Activated naive CD4-positive, alpha-beta T cell treated with anti-CD3 and anti-CD28 coated beads, Interleukin-2, amount 50 U/mL, for 72 hours (primary cell): Measurements from ENCODE around the gene SIM1. TPM values are rescaled to one million over a fixed set of nuclear protein-coding genes. Genes with fewer than 3 reads are reported as not detected.

Source experiments
- ATAC-seq, 2 donors: fragments of 150-1000 bp; cut with Tn5 transposase; 2 replicates each; pipeline ENCODE4 v1.10.0; 2021; ENCODE audit warnings: mild to moderate bottlenecking in 2 of 2, moderate library complexity in 2 of 2
- DNase-seq, 2 donors: peaks; one replicate each; pipeline ENCODE4 v3.0.0; 2021 to 2022; ENCODE audit warnings: low spot score in 2 of 2
- H3K27ac Mint-ChIP-seq, 2 donors: one replicate each; pipeline ENCODE4 v1.8.0; 2022; ENCODE audit warnings: mild to moderate bottlenecking in 2 of 2, mixed read lengths in 2 of 2
- H3K36me3 Mint-ChIP-seq, 2 donors: one replicate each; pipeline ENCODE4 v1.8.0; 2022; ENCODE audit warnings: mixed read lengths in 2 of 2
- H3K9me3 Mint-ChIP-seq, 2 donors: one replicate each; pipeline ENCODE4 v1.8.0; 2022; ENCODE audit warnings: mixed read lengths in 2 of 2
- total RNA-seq, 2 donors: library from RNA; stranded (reverse); gene quantifications; one replicate each; pipeline ENCODE4 v1.2.3, GENCODE V29; 2022

Gene SIM1
- total RNA-seq, 2 donors from 2014 or later: not detected

- ATAC-seq: no peak
- H3K27ac Mint-ChIP-seq: no peak overlapping the region
- no peaks in the 10 kb centered on the region for H3K36me3 Mint-ChIP-seq
- DNase-seq: no peak
- peaks cover 0 to 4% of the 10 kb centered on the region in 2 donors for H3K9me3 Mint-ChIP-seq
These were observed 44.0 kb downstream of the SIM1 start for GRCh38 chr6:100420711-100421110.

DNA sequence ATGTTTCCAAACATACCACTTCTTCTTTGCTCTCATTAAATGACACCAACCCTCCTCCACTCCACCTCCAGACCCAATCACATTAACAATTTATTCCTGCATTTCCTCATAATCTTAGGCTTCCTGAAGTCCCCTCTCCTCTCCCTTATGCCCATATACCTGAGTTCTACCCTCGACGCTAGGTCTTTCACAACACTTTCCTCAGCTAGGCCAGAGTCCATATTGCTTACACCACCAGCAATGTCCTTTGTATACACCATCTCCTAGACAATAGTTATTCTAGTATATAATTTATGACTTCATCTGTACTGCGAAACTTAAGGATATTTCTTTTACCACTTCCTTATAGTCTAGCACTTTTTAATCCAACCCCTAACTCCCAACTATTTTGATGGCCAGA lies 47.7 kb downstream of the SIM1 start:
- H3K36me3 Mint-ChIP-seq: no peaks in the 10 kb centered on the region
- no peak for ATAC-seq
- H3K27ac Mint-ChIP-seq: no peak overlapping the region
- no peak for DNase-seq
- peaks cover 0 to 8% of the 10 kb centered on the region in 2 donors for H3K9me3 Mint-ChIP-seq

GRCh38 chr6:100415768-100416167 lies 49.0 kb downstream of the SIM1 start:
- ATAC-seq (no peak), DNase-seq (no peak)
- Mint-ChIP-seq H3K27ac (no peak overlapping the region), H3K36me3 (no peaks in the 10 kb centered on the region), H3K9me3 (peaks cover 0 to 8% of the 10 kb centered on the region in 2 donors)

DNA sequence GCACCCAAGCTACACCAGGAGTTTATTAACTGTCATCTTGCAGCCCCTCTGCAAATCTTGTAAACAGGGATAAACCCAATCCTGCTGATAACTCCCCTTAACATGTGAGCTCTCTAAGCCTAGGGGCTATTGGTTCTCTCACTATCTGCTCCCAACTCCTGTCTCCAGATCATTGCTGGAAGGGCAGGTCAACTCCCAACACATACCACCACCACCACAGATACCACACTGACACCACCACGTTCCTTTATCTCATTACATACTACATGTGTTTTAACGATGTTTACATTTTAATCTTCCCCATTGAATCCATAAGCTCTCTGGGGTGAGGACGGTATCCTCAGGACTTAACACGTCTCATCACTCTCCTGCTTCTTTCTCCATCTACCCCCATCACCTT lies 51.8 kb downstream of the SIM1 start:
- ATAC-seq (no peak), DNase-seq (no peak)
- Mint-ChIP-seq H3K36me3 (no peaks in the 10 kb centered on the region), H3K9me3 (peaks cover 0 to 4% of the 10 kb centered on the region in 2 donors), H3K27ac (no peak overlapping the region)

- H3K9me3 Mint-ChIP-seq: peaks cover 0 to 3% of the 10 kb centered on the region in 2 donors
- no peak overlapping the region for H3K27ac Mint-ChIP-seq
- no peaks in the 10 kb centered on the region for H3K36me3 Mint-ChIP-seq
- ATAC-seq (no peak), DNase-seq (no peak)
These were observed 60.7 kb downstream of the SIM1 start for GRCh38 chr6:100404051-100404450.

- no peak for ATAC-seq
- H3K9me3 Mint-ChIP-seq: peaks cover 0 to 4% of the 10 kb centered on the region in 2 donors
- H3K36me3 Mint-ChIP-seq: no peaks in the 10 kb centered on the region
- H3K27ac Mint-ChIP-seq: no peak overlapping the region
- DNase-seq: no peak
These were observed 71.2 kb downstream of the SIM1 start for GRCh38 chr6:100393493-100393892.

- no peak for DNase-seq
- Mint-ChIP-seq H3K9me3 (peaks cover 0 to 4% of the 10 kb centered on the region in 2 donors), H3K36me3 (no peaks in the 10 kb centered on the region), H3K27ac (no peak overlapping the region)
- ATAC-seq: no peak
These were observed 72.3 kb downstream of the SIM1 start for GRCh38 chr6:100392423-100392822.

- Mint-ChIP-seq H3K9me3 (peaks cover 0 to 4% of the 10 kb centered on the region in 2 donors), H3K36me3 (no peaks in the 10 kb centered on the region), H3K27ac (no peak overlapping the region)
- DNase-seq (no peak), ATAC-seq (no peak)
These were observed 75.7 kb downstream of the SIM1 start for GRCh38 chr6:100388868-100389519.

DNA sequence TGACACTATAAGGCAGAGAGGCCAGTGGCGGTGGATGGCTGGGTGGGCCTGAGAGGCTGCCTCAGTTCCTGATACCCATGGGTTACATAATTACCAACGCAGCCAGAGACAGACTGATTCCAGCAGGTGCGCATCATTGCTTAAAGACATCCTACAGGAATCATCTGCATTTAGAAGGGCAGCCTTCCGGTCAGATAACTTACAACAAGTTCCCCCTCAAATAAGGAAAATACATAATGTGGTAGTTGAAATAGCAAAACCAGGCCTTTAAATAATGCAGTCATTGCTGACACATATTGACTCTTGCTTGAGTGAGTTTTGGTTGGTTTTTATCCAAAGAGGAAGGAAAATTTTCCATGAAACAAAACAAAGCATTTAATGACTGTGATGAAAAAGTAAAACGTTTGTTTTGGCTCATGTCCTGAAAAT lies 81.9 kb downstream of the SIM1 start:
- Mint-ChIP-seq H3K36me3 (no peaks in the 10 kb centered on the region), H3K9me3 (no peaks in the 10 kb centered on the region), H3K27ac (no peak overlapping the region)
- DNase-seq (no peak), ATAC-seq (no peak)

DNA sequence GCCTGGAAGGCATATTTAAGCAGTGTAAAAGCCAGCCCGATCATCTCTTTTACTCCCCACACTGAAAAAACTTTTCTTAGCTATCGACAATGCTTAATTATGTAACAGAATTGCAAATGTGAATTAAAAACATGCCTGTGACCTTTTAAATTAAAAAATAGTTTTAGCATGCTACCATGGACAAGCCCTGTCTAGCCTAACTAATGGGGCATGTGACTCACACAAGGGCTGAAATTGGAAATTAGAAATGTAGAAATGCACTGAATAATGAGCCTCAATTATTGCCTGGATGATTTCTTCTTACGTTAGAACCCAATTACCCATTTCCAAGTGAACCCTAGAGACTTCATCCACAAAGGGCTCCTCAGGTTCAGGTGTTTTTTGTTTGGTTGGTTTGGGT lies 82.7 kb downstream of the SIM1 start:
- Mint-ChIP-seq H3K9me3 (no peaks in the 10 kb centered on the region), H3K27ac (no peak overlapping the region), H3K36me3 (no peaks in the 10 kb centered on the region)
- no peak for DNase-seq
- ATAC-seq: no peak

DNA sequence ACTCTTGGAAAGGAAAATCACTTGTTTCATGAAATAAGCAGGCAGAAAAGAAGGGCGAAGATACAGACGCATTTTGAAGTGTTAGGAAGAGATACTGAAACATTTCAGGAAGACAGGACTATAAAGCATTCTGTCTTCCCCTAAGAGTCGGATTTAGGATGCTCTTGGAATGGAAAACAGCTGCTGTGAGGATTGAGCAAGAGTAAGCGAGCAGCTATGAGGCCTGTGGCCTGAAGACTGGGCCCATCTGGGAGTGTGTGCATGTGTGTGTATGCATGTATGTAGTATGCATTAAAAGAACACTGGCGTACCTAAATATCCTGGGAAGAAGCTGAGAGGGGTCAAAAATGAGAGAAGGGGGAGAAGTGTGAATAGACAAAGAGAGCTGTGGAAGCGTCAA lies 83.6 kb downstream of the SIM1 start:
- ATAC-seq: no peak
- H3K36me3 Mint-ChIP-seq: no peaks in the 10 kb centered on the region
- H3K9me3 Mint-ChIP-seq: no peaks in the 10 kb centered on the region

GRCh38 chr6:100379386-100379785 lies 85.3 kb downstream of the SIM1 start:
- H3K9me3 Mint-ChIP-seq: no peaks in the 10 kb centered on the region
- no peak for DNase-seq
- no peaks in the 10 kb centered on the region for H3K36me3 Mint-ChIP-seq
- no peak for ATAC-seq
- H3K27ac Mint-ChIP-seq: no peak overlapping the region

More for the DNA sequence above, 83.6 kb downstream of the SIM1 start:
- H3K27ac Mint-ChIP-seq: no peak overlapping the region
- no peak for DNase-seq

DNA sequence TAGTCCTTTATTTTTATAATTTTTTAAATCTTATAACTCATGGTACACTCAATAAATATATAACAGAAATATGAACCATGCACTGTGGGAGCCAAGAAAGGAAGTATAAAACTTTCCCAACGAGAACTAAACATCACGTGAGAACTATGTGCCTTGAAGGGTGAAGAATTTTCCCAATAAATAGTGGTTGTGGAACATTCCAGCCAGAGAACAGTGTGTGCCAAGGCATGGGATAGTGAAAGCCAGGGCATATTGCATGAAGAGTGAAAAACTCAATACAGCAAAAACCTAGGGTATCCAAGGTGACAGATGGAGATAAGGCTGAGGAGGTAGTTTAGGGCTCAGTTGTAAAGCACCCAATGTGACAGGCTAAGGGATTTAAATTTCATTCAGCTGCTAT lies 86.1 kb downstream of the SIM1 start:
- Mint-ChIP-seq H3K9me3 (no peaks in the 10 kb centered on the region), H3K27ac (no peak overlapping the region), H3K36me3 (no peaks in the 10 kb centered on the region)
- no peak for DNase-seq
- no peak for ATAC-seq

- Mint-ChIP-seq H3K27ac (no peak overlapping the region), H3K36me3 (no peaks in the 10 kb centered on the region), H3K9me3 (no peaks in the 10 kb centered on the region)
- DNase-seq: no peak
- no peak for ATAC-seq
These were observed 88.6 kb downstream of the SIM1 start for GRCh38 chr6:100376103-100376502.

GRCh38 chr6:100372326-100373091 lies 92.2 kb downstream of the SIM1 start:
- no peaks in the 10 kb centered on the region for H3K9me3 Mint-ChIP-seq
- no peak for ATAC-seq
- no peak for DNase-seq
- H3K36me3 Mint-ChIP-seq: no peaks in the 10 kb centered on the region
- no peak overlapping the region for H3K27ac Mint-ChIP-seq

DNA sequence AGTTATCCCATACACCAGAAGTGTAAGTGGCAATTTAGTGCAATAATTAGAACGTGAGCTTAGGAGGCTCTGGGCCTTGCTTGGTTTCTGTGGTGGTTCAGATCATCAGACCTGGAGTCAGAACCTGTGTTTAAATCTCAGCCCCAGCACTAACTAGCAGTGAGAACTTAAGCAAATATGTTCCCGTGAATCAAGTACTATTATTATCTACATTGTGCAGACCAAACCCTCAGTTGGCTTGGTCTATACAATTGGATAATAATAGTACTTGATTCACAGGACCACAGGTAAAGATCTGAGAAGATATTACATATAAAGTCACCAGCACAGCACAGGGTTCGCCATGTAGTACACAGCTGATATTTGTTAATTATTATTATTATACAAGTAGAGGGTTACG lies 93.1 kb downstream of the SIM1 start:
- DNase-seq: no peak
- no peaks in the 10 kb centered on the region for H3K9me3 Mint-ChIP-seq
- no peaks in the 10 kb centered on the region for H3K36me3 Mint-ChIP-seq
- H3K27ac Mint-ChIP-seq: no peak overlapping the region
- ATAC-seq: no peak

DNA sequence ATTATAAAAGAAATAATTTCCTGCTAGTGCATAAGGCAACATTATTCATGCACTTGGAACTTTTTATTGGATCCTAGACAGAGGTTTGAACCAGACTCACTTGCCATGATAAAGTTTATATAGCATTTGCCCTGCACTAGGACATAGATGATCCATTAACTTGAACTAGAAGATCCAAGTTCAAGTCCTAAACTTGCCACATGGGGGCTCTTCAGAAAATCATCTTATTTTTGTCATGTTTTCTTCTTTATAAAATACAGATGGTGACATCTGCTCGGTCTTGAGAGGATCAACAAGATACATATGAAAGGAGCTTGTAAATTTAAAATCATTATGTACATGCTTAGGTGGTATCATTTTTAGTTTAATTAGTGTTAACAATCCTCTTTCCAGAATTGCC lies 94.5 kb downstream of the SIM1 start:
- H3K36me3 Mint-ChIP-seq: no peaks in the 10 kb centered on the region
- no peak for ATAC-seq
- DNase-seq: no peak

DNA sequence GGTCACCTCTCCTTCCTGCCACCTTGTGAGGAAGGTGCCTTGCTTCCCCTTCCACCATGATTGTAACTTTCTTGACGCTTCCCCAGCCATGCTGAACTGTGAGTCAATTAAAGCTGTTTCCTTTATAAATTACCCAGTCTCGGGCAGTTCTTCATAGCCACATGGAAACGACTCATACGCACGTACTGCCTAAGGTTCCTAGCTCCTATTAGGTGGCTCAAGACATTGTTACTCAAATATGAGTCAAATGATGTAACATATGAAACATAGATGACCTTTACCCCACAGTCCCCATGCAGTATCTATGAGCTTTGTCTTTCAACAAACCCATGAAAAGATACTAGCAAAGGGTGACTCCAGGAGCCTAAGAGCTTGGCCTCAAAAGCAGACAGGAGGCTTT lies 98.3 kb downstream of the SIM1 start:
- no peak for DNase-seq
- ATAC-seq: no peak
- H3K27ac Mint-ChIP-seq: no peak overlapping the region
- H3K9me3 Mint-ChIP-seq: no peaks in the 10 kb centered on the region
- no peaks in the 10 kb centered on the region for H3K36me3 Mint-ChIP-seq

More for the DNA sequence above, 94.5 kb downstream of the SIM1 start:
- no peaks in the 10 kb centered on the region for H3K9me3 Mint-ChIP-seq
- no peak overlapping the region for H3K27ac Mint-ChIP-seq
